ENCODE data around the gene XAGE2.

- no peak for TF ChIP-seq POLR2AphosphoS5 (IDR thresholded peaks at IDR 0.05)
- no peak for TF ChIP-seq CTCF (IDR thresholded peaks at IDR 0.05)
- TF ChIP-seq POLR2A (IDR thresholded peaks at IDR 0.05): no peak
Measured at GRCh38 chrX:52410439-52411394, 41.9 kb downstream of the XAGE2 start.

All from gastroesophageal sphincter (tissue), 3 donors.